Right kidney (tissue), 1 donor: Measurements from ENCODE around the gene LY6G5B.

Experiments
- DNase-seq: peaks from one replicate; pipeline ENCODE4 v3.0.0-alpha.2; 2016

The LY6G5B gene

DNA sequence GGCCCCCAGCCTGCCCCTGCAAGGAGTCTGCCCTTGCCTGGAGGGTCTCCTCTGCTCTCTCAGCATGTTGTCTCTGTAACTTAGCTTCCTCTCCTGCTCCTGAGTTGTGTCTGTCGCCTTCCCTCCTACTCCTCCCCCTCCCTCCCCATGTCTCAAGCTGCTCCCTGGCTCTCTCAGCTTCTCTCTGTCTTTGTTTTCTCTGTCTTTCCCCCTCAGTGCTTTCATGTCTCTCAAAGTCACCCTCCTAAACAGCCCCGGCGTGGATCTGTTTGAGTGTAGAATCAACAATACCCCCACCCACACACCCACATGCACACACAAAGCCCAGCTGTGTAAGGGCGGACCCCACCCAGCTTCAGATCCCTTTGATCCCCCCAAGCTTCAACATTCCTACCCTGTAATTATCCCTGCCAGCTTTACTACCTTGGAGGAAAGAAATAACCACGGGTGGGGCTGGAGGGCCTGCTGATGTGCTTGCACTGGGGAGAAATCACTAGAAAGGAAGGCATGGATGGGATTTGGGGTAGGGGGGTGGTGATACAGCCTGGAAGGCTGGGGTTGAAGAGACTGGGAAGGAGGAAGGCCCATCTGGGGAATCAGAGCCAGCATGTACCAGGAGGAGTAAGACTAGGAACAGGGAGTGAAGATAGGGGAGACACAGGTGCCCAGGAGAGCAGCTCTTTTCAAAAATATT, 44.4 kb downstream of the LY6G5B start:
- DNase-seq = peak; percentile 63

DNA sequence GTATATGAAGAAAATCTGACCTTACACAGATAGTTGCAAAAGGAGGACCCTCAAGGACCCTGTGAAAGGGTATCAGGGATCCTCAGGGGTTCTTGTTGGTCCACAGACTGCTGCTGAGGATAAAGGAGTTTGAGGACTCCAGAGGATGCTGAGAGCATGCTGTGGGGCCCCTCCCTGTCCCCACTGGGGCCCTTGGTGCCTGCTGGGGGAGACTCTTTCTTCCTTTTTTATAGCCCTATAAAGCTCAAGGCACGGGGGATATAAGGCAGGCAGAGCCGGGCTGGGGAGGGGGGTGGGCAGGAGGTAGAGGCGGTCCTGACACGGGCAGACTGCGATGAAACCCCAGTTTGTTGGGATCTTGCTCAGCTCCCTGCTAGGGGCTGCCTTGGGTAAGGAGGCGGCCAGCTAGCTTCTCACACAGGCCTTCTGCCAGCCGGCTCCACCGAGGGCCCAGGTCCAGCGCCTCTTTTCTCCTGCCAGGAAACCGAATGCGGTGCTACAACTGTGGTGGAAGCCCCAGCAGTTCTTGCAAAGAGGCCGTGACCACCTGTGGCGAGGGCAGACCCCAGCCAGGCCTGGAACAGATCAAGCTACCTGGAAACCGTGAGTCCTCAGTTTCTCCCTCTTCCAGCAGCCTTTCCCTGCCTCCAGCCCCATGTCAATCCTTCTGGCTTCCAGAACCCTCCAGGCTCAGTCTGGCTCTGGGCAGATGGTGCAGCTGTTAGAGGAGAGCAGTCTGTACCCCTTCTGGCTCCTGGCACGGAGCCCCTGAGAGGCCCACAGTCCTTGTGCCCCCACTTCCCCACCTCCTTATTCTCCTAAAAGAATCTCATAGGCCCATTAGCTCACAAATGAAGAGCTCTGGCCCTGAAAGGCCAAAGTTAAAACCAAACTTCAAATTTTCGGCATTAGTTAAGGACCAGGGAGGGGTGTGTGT, 45.5 kb downstream of the LY6G5B start, which contains the start of gene LY6G6D:
Gene LY6G6D, plus strand, starts transcription at position 327 of the 937 bp plus-strand sequence. Its CDS starts 8 bp downstream, at position 335.
- DNase-seq = no peak

DNA sequence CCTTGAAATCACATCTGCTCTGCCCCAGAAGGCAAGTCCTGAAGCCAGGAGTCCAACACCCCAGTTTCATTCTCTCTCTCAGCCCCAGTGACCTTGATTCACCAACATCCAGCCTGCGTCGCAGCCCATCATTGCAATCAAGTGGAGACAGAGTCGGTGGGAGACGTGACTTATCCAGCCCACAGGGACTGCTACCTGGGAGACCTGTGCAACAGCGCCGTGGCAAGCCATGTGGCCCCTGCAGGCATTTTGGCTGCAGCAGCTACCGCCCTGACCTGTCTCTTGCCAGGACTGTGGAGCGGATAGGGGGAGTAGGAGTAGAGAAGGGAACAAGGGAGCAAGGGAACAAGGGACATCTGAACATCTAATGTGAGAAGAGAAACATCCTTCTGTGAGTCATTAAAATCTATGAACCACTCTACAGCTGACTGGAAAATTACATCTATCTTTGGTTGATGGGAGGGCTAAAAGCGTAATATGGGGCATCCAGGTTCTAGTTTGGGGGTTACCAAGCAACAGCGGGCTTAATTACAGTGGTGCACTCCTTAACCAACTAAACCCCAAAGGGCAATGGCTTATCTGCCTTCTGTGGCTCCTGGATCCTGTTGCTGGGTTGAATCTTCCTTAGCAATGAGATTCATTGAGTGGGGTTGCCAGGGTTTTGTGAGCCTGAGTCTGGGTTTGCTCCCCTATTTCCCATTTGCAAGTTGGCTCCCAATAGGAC, 47.9 kb downstream of the LY6G5B start:
- no peak for DNase-seq

DNA sequence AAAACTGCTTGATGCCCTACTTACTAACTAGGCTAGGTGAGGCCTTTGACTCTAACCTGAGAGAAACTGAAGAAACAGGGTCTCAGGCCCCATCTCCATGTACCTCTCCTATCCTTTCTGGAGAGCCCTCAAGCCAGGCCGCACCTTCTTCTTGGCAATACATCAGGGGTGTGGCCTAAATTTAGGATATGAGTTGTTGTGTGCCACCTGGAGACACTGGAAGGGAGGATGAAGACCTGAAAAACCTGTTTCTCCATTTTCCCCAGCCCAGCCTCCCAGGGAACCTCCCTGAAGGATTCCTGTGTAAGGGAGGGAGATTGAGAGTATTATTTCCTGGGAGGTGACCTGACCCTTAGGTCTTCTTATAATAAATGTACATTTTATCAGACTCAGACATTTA, 48.5 kb downstream of the LY6G5B start:
- DNase-seq = no peak

DNA sequence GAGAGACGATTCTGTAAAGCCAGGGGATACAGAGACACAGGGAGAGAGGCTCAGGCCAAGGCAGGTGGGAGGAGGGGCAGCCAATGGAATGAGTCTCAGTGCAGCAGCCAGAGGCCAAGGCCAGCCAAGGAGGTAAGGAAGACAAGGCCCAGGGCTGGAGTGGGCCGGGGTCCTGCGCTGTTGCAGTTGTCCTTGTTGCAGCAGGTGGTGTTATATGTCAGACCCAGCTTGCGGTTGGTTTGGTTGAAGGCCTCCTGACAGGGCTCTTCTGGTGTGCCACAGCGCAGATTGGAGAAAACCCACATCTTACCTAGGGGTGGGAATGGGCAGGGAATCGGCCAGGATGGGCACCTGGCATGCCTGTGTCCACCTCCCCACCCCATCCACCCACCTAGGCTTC, 49.2 kb downstream of the LY6G5B start:
- no peak for DNase-seq

DNA sequence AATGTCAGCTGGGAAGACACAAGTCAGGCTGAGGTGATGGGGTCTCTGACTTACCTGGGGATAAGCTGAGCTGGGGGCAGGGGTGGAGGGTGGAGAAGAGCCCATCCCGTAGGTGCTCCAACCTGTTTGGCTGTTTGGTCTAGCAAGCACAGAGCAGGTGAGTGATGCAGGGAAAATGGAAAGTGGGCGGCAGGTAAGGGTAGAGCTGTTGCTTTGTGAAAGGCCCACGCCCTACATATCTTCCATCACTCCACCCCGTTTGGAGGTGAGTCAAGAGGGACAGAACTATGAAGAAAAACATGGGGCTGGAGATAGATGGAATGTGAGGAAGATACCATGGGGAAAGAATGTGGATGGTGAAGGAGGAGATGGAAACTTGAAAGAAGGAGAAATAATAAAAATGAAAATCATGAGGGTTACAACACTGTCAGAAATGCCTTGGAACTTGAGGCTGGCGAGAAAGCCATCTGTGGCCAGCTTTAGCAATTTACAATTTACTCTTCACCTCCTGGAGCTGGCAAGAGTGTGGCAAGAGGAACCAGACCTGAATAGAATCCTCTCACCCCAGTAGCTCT, 50.5 kb downstream of the LY6G5B start:
- no peak for DNase-seq

DNA sequence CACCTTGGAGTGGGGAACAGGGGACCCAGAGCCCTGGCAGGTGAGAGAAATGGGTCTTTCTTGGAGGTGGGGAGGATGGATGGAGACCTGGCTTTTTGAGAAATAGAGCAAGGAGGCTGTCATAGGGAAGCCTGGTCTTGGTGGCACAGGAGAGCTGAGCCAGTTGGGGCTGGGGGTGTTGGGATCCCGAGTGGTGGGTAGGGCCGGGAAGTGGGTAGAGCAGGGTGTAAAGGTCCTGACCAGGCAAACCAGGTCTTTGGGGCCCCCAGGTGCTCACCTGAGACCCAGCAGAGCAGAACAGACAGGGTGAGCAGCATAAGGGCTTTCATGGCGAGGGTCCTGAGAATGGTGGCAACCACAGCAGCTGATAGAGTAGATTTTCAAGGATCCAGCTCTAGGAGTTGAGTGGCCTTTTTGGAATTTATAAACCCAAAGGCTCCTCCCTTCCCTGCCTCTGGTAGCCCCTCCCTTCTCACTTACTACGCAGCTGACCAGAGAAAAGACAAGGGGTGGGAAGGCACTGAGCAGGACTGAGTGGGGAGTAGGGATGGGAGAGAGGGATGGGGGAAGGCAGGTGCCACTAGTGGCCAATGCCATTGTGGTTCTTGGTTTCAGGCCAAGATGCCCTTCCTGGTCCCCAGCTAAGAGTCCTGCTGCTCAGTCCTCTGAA, 51.7 kb downstream of the LY6G5B start, which contains the start of gene LY6G6C:
Gene LY6G6C, minus strand, starts transcription at position 396 of the 670 bp plus-strand sequence. Its CDS starts 67 bp downstream, at position 329.
- no peak for DNase-seq

DNA sequence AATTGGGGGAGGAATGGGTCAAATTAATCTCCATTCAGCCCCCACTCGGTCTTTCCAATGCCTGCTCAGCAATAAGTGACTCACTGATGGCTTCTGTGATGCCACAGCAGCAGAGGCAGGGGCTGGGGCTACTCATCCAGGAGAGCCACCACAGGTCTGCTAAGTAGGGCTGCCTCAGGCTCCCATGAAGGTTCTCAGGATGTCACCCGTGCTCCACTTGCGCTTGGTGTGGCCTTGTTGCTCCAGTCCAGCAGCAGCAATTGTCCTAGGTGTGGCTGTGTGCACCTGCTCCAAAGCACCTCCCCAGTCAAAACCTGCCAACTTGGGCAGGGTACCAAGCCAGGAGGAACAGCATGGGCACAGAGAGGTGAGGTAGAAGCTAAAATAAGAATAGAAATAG, 52.4 kb downstream of the LY6G5B start:
- DNase-seq = no peak
